ENCODE measurements around the gene FOXP3. TPM values are rescaled to one million over a fixed set of nuclear protein-coding genes. Genes with fewer than 3 reads are reported as not detected.

Gene FOXP3
- total RNA-seq, 1 donor from 2014 or later, result 0.71 TPM

DNA sequence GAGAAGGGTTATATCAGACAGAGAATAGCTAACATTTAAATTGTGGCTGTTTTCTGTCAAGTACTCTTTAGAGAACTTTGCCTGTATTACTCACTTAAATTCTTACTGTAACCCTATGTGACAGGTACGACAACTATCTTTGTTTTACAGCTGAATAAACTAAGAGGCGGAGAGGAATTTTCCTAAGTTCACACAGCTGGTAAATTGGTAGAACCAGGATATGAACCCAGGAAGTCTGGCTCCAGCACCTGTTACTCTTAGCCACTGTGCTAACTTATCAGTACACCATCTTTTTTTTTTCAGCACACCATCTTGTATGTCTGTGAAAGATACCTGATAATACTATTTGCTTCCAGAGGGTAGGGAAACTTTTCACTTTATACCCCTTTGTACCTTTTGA is 62.5 kb downstream of the FOXP3 start:
- Histone ChIP-seq H3K36me3 (ENCODE audit: control insufficient read depth, insufficient read depth, low read length) (no peaks in the 10 kb centered on the region), H3K4me3 (ENCODE audit: low read depth, low read length) (no peak overlapping the region), H3K27me3 (ENCODE audit: control insufficient read depth, insufficient read depth, low read length) (peaks cover 5% of the 10 kb centered on the region)
- no peak for DNase-seq (ENCODE audit: low read depth)
- TF ChIP-seq, protein P1, sequence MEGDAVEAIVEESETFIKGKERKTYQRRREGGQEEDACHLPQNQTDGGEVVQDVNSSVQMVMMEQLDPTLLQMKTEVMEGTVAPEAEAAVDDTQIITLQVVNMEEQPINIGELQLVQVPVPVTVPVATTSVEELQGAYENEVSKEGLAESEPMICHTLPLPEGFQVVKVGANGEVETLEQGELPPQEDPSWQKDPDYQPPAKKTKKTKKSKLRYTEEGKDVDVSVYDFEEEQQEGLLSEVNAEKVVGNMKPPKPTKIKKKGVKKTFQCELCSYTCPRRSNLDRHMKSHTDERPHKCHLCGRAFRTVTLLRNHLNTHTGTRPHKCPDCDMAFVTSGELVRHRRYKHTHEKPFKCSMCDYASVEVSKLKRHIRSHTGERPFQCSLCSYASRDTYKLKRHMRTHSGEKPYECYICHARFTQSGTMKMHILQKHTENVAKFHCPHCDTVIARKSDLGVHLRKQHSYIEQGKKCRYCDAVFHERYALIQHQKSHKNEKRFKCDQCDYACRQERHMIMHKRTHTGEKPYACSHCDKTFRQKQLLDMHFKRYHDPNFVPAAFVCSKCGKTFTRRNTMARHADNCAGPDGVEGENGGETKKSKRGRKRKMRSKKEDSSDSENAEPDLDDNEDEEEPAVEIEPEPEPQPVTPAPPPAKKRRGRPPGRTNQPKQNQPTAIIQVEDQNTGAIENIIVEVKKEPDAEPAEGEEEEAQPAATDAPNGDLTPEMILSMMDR (IDR thresholded peaks at IDR 0.05; ENCODE audit: insufficient read depth, low read length, poor library complexity, severe bottlenecking), result no peak

Other genes with a start within 250 kb of the FOXP3 start
- gene TFE3, start 221.4 kb downstream of the FOXP3 start, total RNA-seq, result 55.6 and 63.3 TPM in 2 replicates
- gene CCDC120, start 205.7 kb downstream of the FOXP3 start, total RNA-seq, result 5.5 and 6.4 TPM in 2 replicates
- gene PRAF2, start 190.7 kb downstream of the FOXP3 start, total RNA-seq, result 16.8 and 18.1 TPM in 2 replicates
- gene WDR45, start 184.8 kb downstream of the FOXP3 start, total RNA-seq, result 115 and 117 TPM in 2 replicates
- 26.4 and 35.0 TPM in 2 replicates for gene GPKOW, start 141.0 kb downstream of the FOXP3 start, total RNA-seq
- 2.9 and 5.1 TPM in 2 replicates for gene MAGIX, start 102.0 kb downstream of the FOXP3 start, total RNA-seq
- gene PLP2, start 92.8 kb downstream of the FOXP3 start, total RNA-seq, result 82.6 and 118 TPM in 2 replicates
- 12.7 and 17.7 TPM in 2 replicates for gene PRICKLE3, start 78.3 kb downstream of the FOXP3 start, total RNA-seq
- gene SYP, start 64.5 kb downstream of the FOXP3 start, total RNA-seq, result 0.27 and 1.0 TPM in 2 replicates
- gene CACNA1F, start 31.4 kb downstream of the FOXP3 start, total RNA-seq, result not detected in 2 replicates
- 30.8 and 32.5 TPM in 2 replicates for gene CCDC22, start 29.2 kb downstream of the FOXP3 start, total RNA-seq
- 4.3 and 6.5 TPM in 2 replicates for gene PPP1R3F, start 5.1 kb upstream of the FOXP3 start, total RNA-seq
- not detected in 2 replicates for gene GAGE10, start 38.9 kb upstream of the FOXP3 start, total RNA-seq
- gene GAGE12J, start 57.3 kb upstream of the FOXP3 start, total RNA-seq, result not detected in 2 replicates
- gene GAGE13, start 66.9 kb upstream of the FOXP3 start, total RNA-seq, result not detected in 2 replicates